DOHH2 (cell line): Measurements from ENCODE around the gene UFSP1.

Experiments
- H3F3A ChIP-seq: fragments of 200-600 bp; sonication (generic), shearing (Covaris generic); 2 replicates; pipeline ENCODE4 v1.6.0; 2016; ENCODE audit warnings: antibody characterized with exemption, mild to moderate bottlenecking; ENCODE audit not compliant: control insufficient read depth, insufficient read depth
- H3K27ac ChIP-seq: fragments of 200-600 bp; sonication (generic); 2 replicates; pipeline ENCODE4 v1.5.1; 2014; ENCODE audit warnings: low read depth, mild to moderate bottlenecking, low read length, moderate library complexity
- H3K27me3 ChIP-seq: fragments of 200-600 bp; sonication (generic); 2 replicates; pipeline ENCODE4 v1.6.1; 2014; ENCODE audit warnings: mild to moderate bottlenecking, low read length, mixed read lengths; ENCODE audit not compliant: control insufficient read depth
- H3K36me3 ChIP-seq: fragments of 200-600 bp; sonication (generic); 2 replicates; pipeline ENCODE4 v1.6.1; 2014; ENCODE audit warnings: mild to moderate bottlenecking, low read length, moderate library complexity, mixed read lengths; ENCODE audit not compliant: control insufficient read depth
- H3K4me1 ChIP-seq: fragments of 200-600 bp; sonication (generic); 2 replicates; pipeline ENCODE4 v1.6.1; 2014; ENCODE audit warnings: mild to moderate bottlenecking, low read length, mixed read lengths; ENCODE audit not compliant: control insufficient read depth
- H3K4me2 ChIP-seq: fragments of 200-600 bp; sonication (generic); 2 replicates; pipeline ENCODE4 v1.6.0; 2014; ENCODE audit warnings: mild to moderate bottlenecking, low read length, moderate library complexity
- H3K4me3 ChIP-seq: fragments of 200-600 bp; sonication (generic); 2 replicates; pipeline ENCODE4 v1.5.1; 2014; ENCODE audit warnings: mild to moderate bottlenecking, low read length, mixed read lengths
- H3K79me2 ChIP-seq: fragments of 200-600 bp; sonication (generic); 2 replicates; pipeline ENCODE4 v1.6.1; 2014; ENCODE audit warnings: mild to moderate bottlenecking, low read length, mixed read lengths; ENCODE audit not compliant: control insufficient read depth
- H3K9me2 ChIP-seq: fragments of 200-600 bp; sonication (generic); replicated peaks from 2 replicates; pipeline ENCODE4 v1.6.1; 2014; ENCODE audit warnings: mild to moderate bottlenecking, low read length, mixed read lengths; ENCODE audit not compliant: control insufficient read depth
- H3K9me3 ChIP-seq: fragments of 200-600 bp; sonication (generic); 2 replicates; pipeline ENCODE4 v1.6.1; 2014; ENCODE audit warnings: antibody characterized with exemption, low read length, mixed read lengths; ENCODE audit not compliant: control insufficient read depth, insufficient read depth
- H4K20me1 ChIP-seq: fragments of 200-600 bp; sonication (generic); 2 replicates; pipeline ENCODE4 v1.6.0; 2014; ENCODE audit warnings: low read depth, mild to moderate bottlenecking, antibody characterized with exemption, low read length, moderate library complexity; ENCODE audit not compliant: control insufficient read depth, insufficient read depth
- CTCF ChIP-seq: fragments of 200-600 bp; sonication (generic); IDR thresholded peaks from one replicate; pipeline ENCODE4 v1.5.1; 2014; ENCODE audit warnings: antibody characterized with exemption, mild to moderate bottlenecking, low read depth, low read length; ENCODE audit not compliant: poor library complexity, severe bottlenecking
- EZH2phosphoT487 ChIP-seq: fragments of 200-600 bp; sonication (generic); IDR thresholded peaks from 2 replicates; pipeline ENCODE4 v1.6.1; 2017; ENCODE audit warnings: borderline replicate concordance, mild to moderate bottlenecking, antibody characterized with exemption, low read length, moderate library complexity, mixed read lengths

UFSP1 gene

GRCh38 chr7:100861616-100861985, 27.9 kb downstream of the UFSP1 start:
- no peak overlapping the region for H3K4me3 ChIP-seq
- H3K36me3 ChIP-seq: peaks cover 18% of the 10 kb centered on the region
- H4K20me1 ChIP-seq: no peaks in the 10 kb centered on the region
- H3K9me2 ChIP-seq: no peaks in the 10 kb centered on the region
- no peaks in the 10 kb centered on the region for H3K9me3 ChIP-seq
- no peak overlapping the region for H3K27ac ChIP-seq
- peaks cover 20% of the 10 kb centered on the region for H3K4me1 ChIP-seq
- peaks cover 2% of the 10 kb centered on the region for H3K79me2 ChIP-seq
- TF ChIP-seq EZH2phosphoT487: no peak
- no peak for TF ChIP-seq CTCF
- H3K27me3 ChIP-seq: no peaks in the 10 kb centered on the region
- 0 out of 2 replicates have a peak, but pooled peaks cover 4% of the 10 kb centered on the region for H3F3A ChIP-seq
- H3K4me2 ChIP-seq: peak overlapping the region; percentile 2; the same call in 1 of the 2 replicates

- 0 out of 2 replicates have a peak, but pooled peaks cover 4% of the 10 kb centered on the region for H3F3A ChIP-seq
- H3K36me3 ChIP-seq: peaks cover 18% of the 10 kb centered on the region
- no peaks in the 10 kb centered on the region for H3K9me3 ChIP-seq
- H3K4me1 ChIP-seq: peaks cover 14% of the 10 kb centered on the region
- no peaks in the 10 kb centered on the region for H3K27me3 ChIP-seq
- TF ChIP-seq CTCF (no peak), EZH2phosphoT487 (no peak)
- H3K27ac ChIP-seq: no peak overlapping the region
- H3K4me2 ChIP-seq: peak overlapping the region; percentile 2; the same call in 1 of the 2 replicates
- no peaks in the 10 kb centered on the region for H3K79me2 ChIP-seq
- no peak overlapping the region for H3K4me3 ChIP-seq
- H4K20me1 ChIP-seq: no peaks in the 10 kb centered on the region
- no peaks in the 10 kb centered on the region for H3K9me2 ChIP-seq
Measured at GRCh38 chr7:100860702-100861615, 28.6 kb downstream of the UFSP1 start.

- Histone ChIP-seq H3K9me3 (no peaks in the 10 kb centered on the region), H3K4me1 (peaks cover 10% of the 10 kb centered on the region), H3K27ac (no peak overlapping the region)
Measured at GRCh38 chr7:100859856-100860255, 29.7 kb downstream of the UFSP1 start.

More at GRCh38 chr7:100859856-100860255, 29.7 kb downstream of the UFSP1 start:
- no peaks in the 10 kb centered on the region for H3K27me3 ChIP-seq
- no peak for TF ChIP-seq CTCF
- TF ChIP-seq EZH2phosphoT487: no peak
- no peak overlapping the region for H3K4me3 ChIP-seq
- peaks cover 18% of the 10 kb centered on the region for H3K36me3 ChIP-seq
- no peak overlapping the region for H3K4me2 ChIP-seq
- H3K9me2 ChIP-seq: no peaks in the 10 kb centered on the region
- H4K20me1 ChIP-seq: 0 out of 2 replicates have a peak, but pooled peaks cover 2% of the 10 kb centered on the region
- H3F3A ChIP-seq: 0 out of 2 replicates have a peak, but pooled peaks cover 2% of the 10 kb centered on the region
- H3K79me2 ChIP-seq: peaks cover 5% of the 10 kb centered on the region; the same call in 1 of the 2 replicates
